ENCODE results near the gene EPHA1. TPM values are rescaled to one million over a fixed set of nuclear protein-coding genes. Genes with fewer than 3 reads are reported as not detected.

The EPHA1 gene
- total and polyA plus RNA-seq, 10 donors, result 0.80 to 4.5 (median 2.3) TPM

DNA sequence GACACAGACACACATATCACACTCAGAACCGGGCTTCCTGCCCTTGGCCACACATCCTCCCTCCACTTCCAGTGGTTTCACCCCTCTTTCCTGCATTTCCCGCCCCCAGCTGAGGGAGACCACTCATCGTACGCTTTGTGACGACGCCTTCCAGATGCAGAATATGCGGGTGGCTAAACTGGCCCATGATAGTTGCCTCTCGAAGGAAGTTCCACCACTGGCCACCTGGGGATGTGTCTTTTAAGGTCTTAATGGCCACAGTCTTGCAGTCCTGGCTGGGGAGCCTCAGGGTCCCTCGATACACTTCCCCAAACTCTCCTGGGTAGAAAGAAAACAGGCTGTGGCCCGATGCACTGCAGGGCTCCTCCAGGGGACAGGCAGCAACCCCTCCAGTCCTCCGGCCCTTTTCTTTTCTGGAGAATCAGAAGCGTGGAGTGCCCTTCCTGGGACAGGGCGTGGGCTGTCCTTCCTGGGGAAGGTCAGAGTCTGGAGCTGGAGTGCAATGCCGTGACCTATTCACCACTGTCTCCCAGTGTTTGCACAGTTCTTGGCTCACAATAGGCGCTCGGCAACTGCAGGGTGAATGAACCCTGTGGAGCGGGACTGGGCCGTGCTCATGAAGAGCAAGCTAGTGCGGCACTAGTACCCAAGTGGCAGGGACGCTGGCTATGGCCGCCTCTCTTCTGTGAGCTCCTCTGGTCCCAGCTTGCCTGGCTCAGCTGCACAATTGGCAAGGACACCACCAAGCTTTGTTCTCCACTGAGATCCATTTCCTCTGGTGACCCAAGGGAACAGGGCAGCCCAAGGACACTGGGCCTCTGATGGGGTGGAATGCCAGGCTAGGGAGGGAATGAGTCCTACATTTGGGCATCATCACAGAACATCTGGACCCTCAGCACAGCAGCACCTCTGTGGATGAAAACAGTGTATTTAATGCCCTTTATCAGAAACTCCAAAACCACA lies 13.2 kb downstream of the EPHA1 start:
- DNase-seq, result no peak
- H3K27me3 ChIP-seq (replicated peaks in 1 of 7), result no peaks in the 10 kb centered on the region
- TF ChIP-seq, protein P1, sequence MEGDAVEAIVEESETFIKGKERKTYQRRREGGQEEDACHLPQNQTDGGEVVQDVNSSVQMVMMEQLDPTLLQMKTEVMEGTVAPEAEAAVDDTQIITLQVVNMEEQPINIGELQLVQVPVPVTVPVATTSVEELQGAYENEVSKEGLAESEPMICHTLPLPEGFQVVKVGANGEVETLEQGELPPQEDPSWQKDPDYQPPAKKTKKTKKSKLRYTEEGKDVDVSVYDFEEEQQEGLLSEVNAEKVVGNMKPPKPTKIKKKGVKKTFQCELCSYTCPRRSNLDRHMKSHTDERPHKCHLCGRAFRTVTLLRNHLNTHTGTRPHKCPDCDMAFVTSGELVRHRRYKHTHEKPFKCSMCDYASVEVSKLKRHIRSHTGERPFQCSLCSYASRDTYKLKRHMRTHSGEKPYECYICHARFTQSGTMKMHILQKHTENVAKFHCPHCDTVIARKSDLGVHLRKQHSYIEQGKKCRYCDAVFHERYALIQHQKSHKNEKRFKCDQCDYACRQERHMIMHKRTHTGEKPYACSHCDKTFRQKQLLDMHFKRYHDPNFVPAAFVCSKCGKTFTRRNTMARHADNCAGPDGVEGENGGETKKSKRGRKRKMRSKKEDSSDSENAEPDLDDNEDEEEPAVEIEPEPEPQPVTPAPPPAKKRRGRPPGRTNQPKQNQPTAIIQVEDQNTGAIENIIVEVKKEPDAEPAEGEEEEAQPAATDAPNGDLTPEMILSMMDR (IDR thresholded peaks at IDR 0.05 in 8 of 11, conservative IDR thresholded peaks at IDR 0.05 in 3 of 11), result peak in 4 of 11 experiments; percentile 12 to 26 (median 20)
- TF ChIP-seq POLR2AphosphoS5 (IDR thresholded peaks at IDR 0.05) (peak in 2 of 3 donors; percentile 21 to 46), POLR2A (IDR thresholded peaks at IDR 0.05) (no peak)
- peak overlapping the region in 2 of 8 donors; percentile 17 to 21 for H3K27ac ChIP-seq
- peaks cover 4 to 59% (median 37%) of the 10 kb centered on the region in 6 donors for H3K4me1 ChIP-seq
- WGBS, 5 donors, result 31 to 51% (median 37%) methylated on average over 16 to 21 of the region's 21 CpGs
- no peaks in the 10 kb centered on the region for H3K9me3 ChIP-seq
- intact Hi-C loops (cut with DNase I; ENCODE audit: low total_unique reads), result no loop called here
- H3K36me3 ChIP-seq, result peaks cover 0 to 35% (median 24%) of the 10 kb centered on the region in 6 donors
- H3K4me3 ChIP-seq, result peak overlapping the region in 1 of 8 donors; percentile 3

DNA sequence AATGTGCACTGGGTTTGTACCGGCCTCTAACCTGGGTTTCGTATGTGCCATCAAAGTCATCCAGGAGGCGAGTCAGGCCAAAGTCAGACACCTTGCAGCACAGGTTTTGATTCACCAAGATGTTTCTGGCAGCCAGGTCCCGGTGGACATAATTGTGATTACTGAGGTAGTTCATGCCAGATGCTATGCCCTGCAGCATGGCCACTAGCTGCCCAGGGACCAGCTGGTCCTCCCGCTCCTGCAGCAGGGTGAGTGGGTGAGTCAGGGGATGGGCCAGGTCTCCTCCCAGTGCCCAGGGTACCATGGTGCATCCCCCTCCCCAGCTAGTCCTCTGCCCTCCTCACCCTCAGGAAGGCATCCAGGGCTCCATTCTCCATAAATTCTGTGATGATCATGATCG lies 13.9 kb downstream of the EPHA1 start:
- no peak for DNase-seq
- intact Hi-C loops (cut with DNase I; ENCODE audit: low total_unique reads), result no loop called here
- H3K27me3 ChIP-seq (replicated peaks in 1 of 7), result no peaks in the 10 kb centered on the region
- peaks cover 0 to 41% (median 31%) of the 10 kb centered on the region in 6 donors for H3K36me3 ChIP-seq
- H3K27ac ChIP-seq, result peak overlapping the region in 2 of 8 donors; percentile 17 to 21
- TF ChIP-seq POLR2A (IDR thresholded peaks at IDR 0.05) (no peak), POLR2AphosphoS5 (IDR thresholded peaks at IDR 0.05) (peak in 1 of 3 donors; percentile 54)
- WGBS, 5 donors, result 50 to 74% (median 60%) methylated on average over 2 to 6 of the region's 6 CpGs
- H3K4me3 ChIP-seq, result no peak overlapping the region
- H3K9me3 ChIP-seq, result no peaks in the 10 kb centered on the region
- peaks cover 4 to 66% (median 41%) of the 10 kb centered on the region in 6 donors for H3K4me1 ChIP-seq

DNA sequence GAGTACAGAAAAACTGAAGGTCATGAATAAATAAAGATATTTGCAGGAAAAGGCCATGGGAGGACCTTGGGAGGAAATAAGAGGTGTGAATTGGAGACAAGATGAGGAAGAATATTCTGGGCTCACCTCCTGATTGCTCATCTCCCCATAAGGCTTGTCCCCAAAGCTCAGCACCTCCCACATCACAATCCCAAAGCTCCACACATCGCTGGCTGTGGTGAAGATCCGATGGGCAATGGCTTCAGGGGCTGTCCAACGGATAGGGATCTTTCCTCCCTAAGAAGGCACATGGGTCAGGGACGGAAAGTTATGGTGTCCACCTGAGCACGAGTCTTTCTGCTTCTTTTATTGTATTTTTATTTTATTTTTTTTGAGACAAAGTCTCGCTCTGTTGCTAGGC lies 14.6 kb downstream of the EPHA1 start:
- no peak for DNase-seq

DNA sequence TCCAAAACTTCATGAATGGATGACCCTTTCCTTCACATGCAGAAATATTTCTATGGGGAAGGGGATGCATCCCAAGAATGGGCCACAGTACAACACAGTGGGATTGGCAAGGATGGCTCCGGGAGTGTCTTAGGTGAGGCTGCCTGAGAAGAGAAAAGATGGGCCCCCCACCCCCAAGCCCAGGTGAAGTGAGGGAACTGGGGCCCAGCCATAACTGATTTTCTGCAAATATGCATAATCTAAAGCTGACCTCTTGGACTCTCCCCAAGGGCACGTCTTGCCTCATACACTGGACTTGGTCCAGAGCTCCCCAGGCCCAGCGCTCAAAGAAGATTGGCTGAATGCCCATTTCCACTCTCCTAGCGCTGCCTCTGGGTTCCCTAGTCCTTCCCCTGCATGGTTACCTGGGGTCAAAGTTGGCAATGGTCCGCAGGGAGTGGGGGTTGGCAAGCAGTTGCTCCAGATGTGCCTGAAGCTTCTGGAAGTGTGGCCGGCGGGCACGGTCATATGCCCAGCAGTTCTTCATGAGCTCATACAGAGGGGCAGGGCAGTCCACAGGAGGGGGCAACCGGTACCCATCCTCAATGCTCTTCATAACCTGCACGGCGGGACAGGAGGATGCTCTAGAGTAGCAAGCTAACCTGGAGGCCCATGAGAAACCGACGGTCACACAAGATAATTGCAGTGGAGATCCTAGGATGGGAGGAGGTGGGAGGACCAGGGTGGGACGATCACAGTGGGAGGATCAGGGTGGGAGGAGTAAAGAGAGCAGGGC lies 15.2 kb downstream of the EPHA1 start:
- DNase-seq, result no peak
- TF ChIP-seq POLR2AphosphoS5 (IDR thresholded peaks at IDR 0.05), result peak; percentile 35 to 51 (median 49)
- TF ChIP-seq, protein P1 (IDR thresholded peaks at IDR 0.05 in 8 of 11, conservative IDR thresholded peaks at IDR 0.05 in 3 of 11), result no peak
- Histone ChIP-seq H3K4me3 (no peak overlapping the region), H3K27me3 (replicated peaks in 1 of 7) (no peaks in the 10 kb centered on the region), H3K27ac (peak overlapping the region in 2 of 8 donors; percentile 7 to 59), H3K9me3 (no peaks in the 10 kb centered on the region), H3K4me1 (peaks cover 4 to 79% (median 46%) of the 10 kb centered on the region in 6 donors), H3K36me3 (peaks cover 3 to 54% (median 44%) of the 10 kb centered on the region in 6 donors)
- intact Hi-C loops (cut with DNase I; ENCODE audit: low total_unique reads), result no loop called here
- 79 to 88% (median 87%) methylated on average over 14 of the region's 14 CpGs for WGBS, 5 donors

More for the DNA sequence above, 14.6 kb downstream of the EPHA1 start:
- Histone ChIP-seq H3K36me3 (peaks cover 3 to 48% (median 38%) of the 10 kb centered on the region in 6 donors), H3K27me3 (replicated peaks in 1 of 7) (no peaks in the 10 kb centered on the region), H3K27ac (no peak overlapping the region), H3K9me3 (no peaks in the 10 kb centered on the region), H3K4me1 (peaks cover 4 to 73% (median 43%) of the 10 kb centered on the region in 6 donors), H3K4me3 (no peak overlapping the region)
- TF ChIP-seq POLR2AphosphoS5 (IDR thresholded peaks at IDR 0.05), result no peak
- TF ChIP-seq, protein P1 (IDR thresholded peaks at IDR 0.05 in 8 of 11, conservative IDR thresholded peaks at IDR 0.05 in 3 of 11), result no peak
- no peak for TF ChIP-seq POLR2A (IDR thresholded peaks at IDR 0.05)
- 94 to 96% (median 96%) methylated on average over 6 of the region's 6 CpGs for WGBS, 5 donors
- intact Hi-C loops (cut with DNase I; ENCODE audit: low total_unique reads), result no loop called here
